ENCODE measurements around the gene CSH2.
"Not testable (repeated sequence)": the region's sequence is repeated elsewhere in the genome, so short reads cannot be mapped to it uniquely, and the experiment has no call there.

The CSH2 gene

DNA sequence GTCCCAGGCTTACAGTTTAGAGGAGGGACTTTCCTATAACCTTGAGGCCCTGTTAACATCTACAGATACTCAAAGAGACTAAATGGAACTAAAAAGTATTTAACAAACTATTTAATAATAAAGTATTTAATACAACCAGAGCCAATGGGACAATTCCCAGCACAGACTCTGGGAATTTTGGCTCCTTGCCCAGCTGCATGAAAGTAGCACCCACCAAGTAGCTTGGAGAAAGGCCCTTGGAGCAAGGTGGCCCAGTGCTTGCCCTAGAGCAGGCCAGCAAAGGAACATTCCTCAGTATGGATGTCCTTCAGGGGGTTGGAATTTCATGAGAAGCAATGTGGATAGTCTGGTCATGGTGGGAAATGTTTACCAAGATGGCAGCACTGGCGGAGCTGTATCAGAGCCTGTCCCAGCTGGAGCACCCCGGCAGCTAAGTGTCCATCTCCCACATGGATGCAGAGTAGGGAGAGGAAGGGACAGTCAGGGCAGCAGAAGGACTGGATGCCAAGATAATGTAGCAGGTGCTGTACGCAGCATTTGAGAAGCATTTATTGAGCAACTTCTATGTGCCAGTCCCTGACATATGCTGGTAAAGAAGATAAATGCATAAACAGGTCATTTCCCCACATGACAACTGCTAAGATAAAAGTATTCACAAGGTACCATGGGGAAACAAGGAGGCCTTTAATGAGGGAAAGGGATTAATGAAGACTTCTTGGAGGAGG is 25.8 kb downstream of the CSH2 start:
- Histone ChIP-seq H3K9ac (ENCODE audit: low read depth, low read length) (no peak overlapping the region), H3K36me3 (ENCODE audit: control insufficient read depth, insufficient read depth, low read length) (no peaks in the 10 kb centered on the region), H3K4me1 (ENCODE audit: control insufficient read depth, insufficient read depth, low read length) (peaks cover 4% of the 10 kb centered on the region), H3K4me3 (ENCODE audit: low read depth, low read length) (no peak overlapping the region), H3K27me3 (ENCODE audit: control insufficient read depth, insufficient read depth, low read length) (peaks cover 29% of the 10 kb centered on the region), H3K9me3 (ENCODE audit: control insufficient read depth, insufficient read depth, low read length) (no peaks in the 10 kb centered on the region)

- no peaks in the 10 kb centered on the region for H3K9me3 ChIP-seq (ENCODE audit: control insufficient read depth, insufficient read depth, low read length)
- H3K36me3 ChIP-seq (ENCODE audit: control insufficient read depth, insufficient read depth, low read length) = no peaks in the 10 kb centered on the region
- peaks cover 29% of the 10 kb centered on the region for H3K27me3 ChIP-seq (ENCODE audit: control insufficient read depth, insufficient read depth, low read length)
- no peak overlapping the region for H3K4me3 ChIP-seq (ENCODE audit: low read depth, low read length)
- no peak overlapping the region for H3K9ac ChIP-seq (ENCODE audit: low read depth, low read length)
- H3K4me1 ChIP-seq (ENCODE audit: control insufficient read depth, insufficient read depth, low read length) = peaks cover 8% of the 10 kb centered on the region
Observed at GRCh38 chr17:63845509-63845908, 28.0 kb downstream of the CSH2 start.

GRCh38 chr17:63843910-63844677 is 29.4 kb downstream of the CSH2 start:
- Histone ChIP-seq H3K9ac (ENCODE audit: low read depth, low read length) (no peak overlapping the region), H3K4me1 (ENCODE audit: control insufficient read depth, insufficient read depth, low read length) (peaks cover 8% of the 10 kb centered on the region), H3K9me3 (ENCODE audit: control insufficient read depth, insufficient read depth, low read length) (no peaks in the 10 kb centered on the region), H3K36me3 (ENCODE audit: control insufficient read depth, insufficient read depth, low read length) (no peaks in the 10 kb centered on the region), H3K4me3 (ENCODE audit: low read depth, low read length) (peak overlapping the region; percentile 72), H3K27me3 (ENCODE audit: control insufficient read depth, insufficient read depth, low read length) (peaks cover 22% of the 10 kb centered on the region)

DNA sequence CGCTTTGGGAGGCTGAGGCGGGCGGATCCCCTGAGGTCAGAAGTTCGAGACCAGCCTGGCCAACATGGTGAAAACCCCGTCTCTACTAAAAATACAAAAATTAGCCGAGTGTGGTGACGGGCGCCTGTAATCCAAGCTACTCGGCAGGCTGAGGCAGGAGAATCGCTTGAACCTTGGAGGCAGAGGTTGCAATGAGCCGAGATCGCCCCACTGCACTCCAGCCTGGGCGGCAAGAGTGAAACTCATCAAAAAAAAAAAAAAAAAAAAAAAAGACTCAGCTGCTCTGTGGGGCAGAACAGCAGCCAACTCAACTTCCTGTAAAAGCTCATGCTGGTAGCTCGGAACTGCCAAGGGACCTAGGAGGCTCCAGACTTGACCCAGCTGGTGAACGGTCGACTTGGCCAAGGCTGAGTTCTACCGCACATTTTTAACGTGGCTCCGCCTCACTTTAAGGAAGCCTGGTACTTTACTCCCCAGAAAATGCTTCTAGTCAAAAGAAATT is 30.0 kb downstream of the CSH2 start:
- not testable (repeated sequence) for H3K36me3 ChIP-seq (ENCODE audit: control insufficient read depth, insufficient read depth, low read length); H3K9ac ChIP-seq (ENCODE audit: low read depth, low read length); H3K9me3 ChIP-seq (ENCODE audit: control insufficient read depth, insufficient read depth, low read length)
- peak overlapping the region; percentile 72 for H3K4me3 ChIP-seq (ENCODE audit: low read depth, low read length)
- peaks cover 19% of the 10 kb centered on the region for H3K27me3 ChIP-seq (ENCODE audit: control insufficient read depth, insufficient read depth, low read length)
- peaks cover 13% of the 10 kb centered on the region for H3K4me1 ChIP-seq (ENCODE audit: control insufficient read depth, insufficient read depth, low read length)

- Histone ChIP-seq H3K27me3 (ENCODE audit: control insufficient read depth, insufficient read depth, low read length) (peaks cover 12% of the 10 kb centered on the region), H3K9ac (ENCODE audit: low read depth, low read length) (peak within 1 kb of the TSS; percentile 89), H3K4me1 (ENCODE audit: control insufficient read depth, insufficient read depth, low read length) (peaks cover 16% of the 10 kb centered on the region), H3K9me3 (ENCODE audit: control insufficient read depth, insufficient read depth, low read length) (no peaks in the 10 kb centered on the region), H3K4me3 (ENCODE audit: low read depth, low read length) (peak within 1 kb of the TSS; percentile 94), H3K36me3 (ENCODE audit: control insufficient read depth, insufficient read depth, low read length) (no peaks in the 10 kb centered on the region)
Observed at GRCh38 chr17:63842540-63843386, 30.7 kb downstream of the CSH2 start, which contains the start of gene SMARCD2. SMARCD2 (minus strand) TSS chr17:63842685; CDS start chr17:63842674, 11 bp downstream.

GRCh38 chr17:63842173-63842539 is 31.3 kb downstream of the CSH2 start:
- Histone ChIP-seq H3K36me3 (ENCODE audit: control insufficient read depth, insufficient read depth, low read length) (no peaks in the 10 kb centered on the region), H3K4me3 (ENCODE audit: low read depth, low read length) (peak overlapping the region; percentile 94), H3K9me3 (ENCODE audit: control insufficient read depth, insufficient read depth, low read length) (no peaks in the 10 kb centered on the region), H3K9ac (ENCODE audit: low read depth, low read length) (peak overlapping the region; percentile 89), H3K27me3 (ENCODE audit: control insufficient read depth, insufficient read depth, low read length) (peaks cover 7% of the 10 kb centered on the region), H3K4me1 (ENCODE audit: control insufficient read depth, insufficient read depth, low read length) (peaks cover 16% of the 10 kb centered on the region)

- Histone ChIP-seq H3K4me1 (ENCODE audit: control insufficient read depth, insufficient read depth, low read length) (peaks cover 16% of the 10 kb centered on the region), H3K9me3 (ENCODE audit: control insufficient read depth, insufficient read depth, low read length) (no peaks in the 10 kb centered on the region), H3K9ac (ENCODE audit: low read depth, low read length) (peak overlapping the region; percentile 89), H3K27me3 (ENCODE audit: control insufficient read depth, insufficient read depth, low read length) (peaks cover 1% of the 10 kb centered on the region), H3K4me3 (ENCODE audit: low read depth, low read length) (peak overlapping the region; percentile 94), H3K36me3 (ENCODE audit: control insufficient read depth, insufficient read depth, low read length) (peaks cover 2% of the 10 kb centered on the region)
Observed at GRCh38 chr17:63841350-63842172, 31.9 kb downstream of the CSH2 start.

DNA sequence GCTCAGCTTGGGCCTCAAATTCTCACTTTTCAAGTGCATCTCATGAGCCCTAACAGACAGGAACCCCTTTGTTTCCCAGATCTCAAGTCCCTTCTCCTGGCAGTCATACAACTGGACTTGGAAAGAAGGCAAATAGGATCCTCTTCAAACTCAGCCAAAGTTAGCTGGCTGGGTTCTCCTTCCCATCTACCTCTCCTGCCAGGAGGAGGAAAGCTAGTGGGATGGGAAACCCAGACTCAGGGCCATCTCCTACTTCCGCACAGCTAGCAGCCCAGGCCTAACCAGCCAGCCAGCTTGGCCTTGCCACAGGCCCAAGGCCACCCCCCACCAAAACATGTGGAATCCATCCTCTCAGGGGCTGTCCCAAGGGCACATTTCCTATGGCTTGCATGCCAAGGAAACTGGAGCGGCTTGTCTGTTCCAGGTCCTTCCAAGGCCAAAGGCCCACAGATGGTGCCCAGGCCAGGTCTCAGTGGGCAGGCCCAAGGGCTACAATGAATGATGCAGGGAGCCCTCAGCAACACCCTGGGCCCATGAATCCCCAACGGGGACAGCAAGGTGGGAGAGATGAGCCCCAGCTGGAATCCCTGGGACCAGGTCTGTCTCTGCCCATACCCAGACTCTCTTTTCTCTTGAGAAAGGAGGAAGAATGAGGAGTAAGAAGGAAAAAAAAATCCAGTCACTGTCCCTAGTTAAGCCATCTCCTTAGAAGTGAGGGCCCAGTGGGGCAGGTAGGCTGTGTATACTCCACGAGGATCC is 32.7 kb downstream of the CSH2 start:
- H3K9me3 ChIP-seq (ENCODE audit: control insufficient read depth, insufficient read depth, low read length) = no peaks in the 10 kb centered on the region
- peak overlapping the region; percentile 94 for H3K4me3 ChIP-seq (ENCODE audit: low read depth, low read length)
- H3K36me3 ChIP-seq (ENCODE audit: control insufficient read depth, insufficient read depth, low read length) = peaks cover 2% of the 10 kb centered on the region
- H3K9ac ChIP-seq (ENCODE audit: low read depth, low read length) = no peak overlapping the region
- H3K4me1 ChIP-seq (ENCODE audit: control insufficient read depth, insufficient read depth, low read length) = peaks cover 16% of the 10 kb centered on the region
- no peaks in the 10 kb centered on the region for H3K27me3 ChIP-seq (ENCODE audit: control insufficient read depth, insufficient read depth, low read length)

- no peaks in the 10 kb centered on the region for H3K9me3 ChIP-seq (ENCODE audit: control insufficient read depth, insufficient read depth, low read length)
- H3K4me1 ChIP-seq (ENCODE audit: control insufficient read depth, insufficient read depth, low read length) = peaks cover 13% of the 10 kb centered on the region
- H3K9ac ChIP-seq (ENCODE audit: low read depth, low read length) = peak overlapping the region; percentile 54
- H3K27me3 ChIP-seq (ENCODE audit: control insufficient read depth, insufficient read depth, low read length) = no peaks in the 10 kb centered on the region
- peaks cover 10% of the 10 kb centered on the region for H3K36me3 ChIP-seq (ENCODE audit: control insufficient read depth, insufficient read depth, low read length)
- H3K4me3 ChIP-seq (ENCODE audit: low read depth, low read length) = peak overlapping the region; percentile 35
Observed at GRCh38 chr17:63838631-63839171, 34.8 kb downstream of the CSH2 start.

GRCh38 chr17:63837962-63838600 is 35.4 kb downstream of the CSH2 start:
- Histone ChIP-seq H3K4me1 (ENCODE audit: control insufficient read depth, insufficient read depth, low read length) (peaks cover 12% of the 10 kb centered on the region), H3K36me3 (ENCODE audit: control insufficient read depth, insufficient read depth, low read length) (peaks cover 16% of the 10 kb centered on the region), H3K9me3 (ENCODE audit: control insufficient read depth, insufficient read depth, low read length) (no peaks in the 10 kb centered on the region), H3K27me3 (ENCODE audit: control insufficient read depth, insufficient read depth, low read length) (no peaks in the 10 kb centered on the region), H3K4me3 (ENCODE audit: low read depth, low read length) (no peak overlapping the region), H3K9ac (ENCODE audit: low read depth, low read length) (no peak overlapping the region)

Data from iPS-15b (cell line).